Epithelial cell of prostate (primary cell): ENCODE measurements around the gene DENND5B.
"Not testable (repeated sequence)": the region's sequence is repeated elsewhere in the genome, so short reads cannot be mapped to it uniquely, and the experiment has no call there.

Experiments
- DNase-seq: peaks from one replicate; pipeline ENCODE4 v3.0.0-alpha.2; 2011; ENCODE audit warnings: low read depth, low spot score
- H3K27ac ChIP-seq: fragments of 450-650 bp; 2 replicates; pipeline ENCODE4 v1.5.1; 2017; ENCODE audit warnings: mild to moderate bottlenecking

Gene DENND5B

DNA sequence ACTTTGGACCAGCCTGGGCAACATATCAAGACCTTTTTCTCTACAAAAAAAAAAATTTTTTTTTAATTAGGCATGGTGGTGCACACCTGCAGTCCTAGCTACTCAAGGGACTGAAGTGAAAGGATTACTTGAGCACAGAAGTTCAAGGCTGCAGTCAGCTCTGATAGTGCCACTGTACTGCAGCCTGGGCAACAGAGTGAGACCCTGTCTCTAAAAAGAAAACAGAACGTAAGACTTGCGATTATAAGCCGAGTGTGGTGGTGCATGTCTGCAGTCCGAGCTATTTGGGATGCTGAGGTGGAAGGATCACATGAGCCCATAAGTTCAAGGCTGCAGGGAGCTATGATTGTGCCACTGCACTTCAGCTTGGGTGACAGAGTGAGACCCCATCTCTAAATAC, 76.0 kb downstream of the DENND5B start:
- no peak for DNase-seq
- H3K27ac ChIP-seq, result no peak overlapping the region

DNA sequence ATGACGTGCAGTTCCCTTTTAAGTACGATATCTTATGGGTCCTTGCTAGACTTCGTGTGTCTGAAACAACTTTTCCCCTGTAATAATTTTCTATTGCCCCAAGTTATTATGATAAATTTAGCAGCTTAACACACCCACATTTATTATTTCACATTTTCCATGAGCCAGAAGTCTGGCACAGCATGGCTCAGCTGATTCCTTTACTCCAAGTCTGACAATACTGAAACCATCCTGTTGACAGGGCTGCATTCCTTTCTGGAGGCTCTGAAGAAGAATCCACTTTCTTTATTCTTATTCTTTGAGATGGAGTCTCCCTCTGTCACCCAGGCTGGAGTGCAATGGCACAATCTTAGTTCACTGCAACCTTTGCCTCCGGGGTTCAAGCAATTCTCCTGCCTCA, 80.9 kb downstream of the DENND5B start:
- no peak overlapping the region for H3K27ac ChIP-seq
- DNase-seq, result no peak

DNA sequence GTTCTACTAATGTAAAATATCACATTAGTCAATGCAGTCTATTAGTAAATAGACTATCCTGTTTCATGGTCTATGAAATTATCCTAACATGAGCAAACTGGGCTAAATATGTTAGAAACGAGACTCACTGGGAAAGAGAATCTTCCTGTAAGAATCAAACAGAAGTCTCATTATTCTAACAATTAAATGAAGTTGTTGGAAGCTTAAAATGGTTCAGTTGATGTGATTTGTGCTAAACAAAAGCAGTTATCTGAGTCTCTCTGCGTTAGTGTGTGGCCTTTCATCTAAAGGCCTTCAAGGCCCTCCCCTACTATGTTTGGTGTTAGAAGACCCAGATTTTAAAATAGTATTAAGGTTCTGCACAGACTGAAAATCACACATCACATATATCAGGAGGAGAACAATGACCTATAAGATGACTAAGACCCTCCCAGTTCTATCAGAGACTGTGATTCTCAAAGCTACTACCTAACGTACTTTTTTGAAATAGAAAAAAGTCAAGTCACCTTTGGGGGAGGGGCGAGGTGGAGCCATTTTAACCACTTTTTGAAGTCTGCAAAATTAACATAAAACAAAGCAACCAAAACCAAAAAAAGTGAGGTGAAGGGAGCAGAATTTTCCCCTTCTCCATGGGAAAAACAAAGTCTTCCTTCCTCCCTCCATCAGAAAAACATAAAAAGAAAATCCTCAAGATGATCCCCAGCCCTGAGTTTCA, 82.3 kb downstream of the DENND5B start:
- DNase-seq, result no peak
- no peak overlapping the region for H3K27ac ChIP-seq

GRCh38 chr12:31507966-31508365, 83.0 kb downstream of the DENND5B start:
- DNase-seq, result no peak
- no peak overlapping the region for H3K27ac ChIP-seq

DNA sequence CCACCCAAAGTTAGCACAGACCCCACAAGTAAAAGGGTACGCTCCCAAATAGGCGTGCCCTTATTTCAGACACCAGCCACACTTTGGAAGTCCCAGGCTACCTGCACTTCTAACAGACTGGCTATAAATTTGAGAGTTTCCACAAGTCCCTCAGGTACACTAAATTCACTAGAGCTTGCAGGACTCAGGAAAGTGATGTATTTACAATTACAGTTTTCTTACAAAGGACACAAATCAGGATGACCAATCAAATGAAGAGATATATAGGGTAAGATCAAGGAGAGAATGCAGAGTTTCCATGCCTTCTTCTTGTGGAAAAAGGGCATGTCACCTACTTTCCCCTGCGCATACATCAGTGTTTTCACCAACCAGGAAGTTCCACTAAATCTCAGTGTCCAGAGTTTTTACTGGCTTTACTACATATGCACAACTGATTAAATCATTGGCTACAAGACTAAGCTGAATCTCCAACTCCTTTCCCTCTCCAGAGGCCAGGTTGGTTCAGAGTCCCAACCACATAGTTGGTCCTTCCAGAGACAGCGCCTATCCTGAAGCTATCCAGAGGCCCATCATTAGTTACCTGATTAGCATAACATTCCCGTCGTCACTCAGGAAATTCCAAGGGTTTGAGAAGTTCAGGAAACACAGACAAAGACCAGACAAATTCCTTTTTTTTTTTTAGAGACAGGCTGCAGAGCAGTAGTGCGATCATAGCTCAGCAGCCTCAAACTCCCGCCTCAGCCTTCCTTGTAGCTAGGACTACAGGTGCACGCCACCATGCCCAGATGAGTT, 84.2 kb downstream of the DENND5B start:
- DNase-seq, result no peak
- no peak overlapping the region for H3K27ac ChIP-seq

- DNase-seq, result no peak
- H3K27ac ChIP-seq, result no peak overlapping the region
Measured at GRCh38 chr12:31504625-31505222, 86.2 kb downstream of the DENND5B start.

- not testable (repeated sequence) for H3K27ac ChIP-seq, DNase-seq
Measured at GRCh38 chr12:31501014-31501413, 89.9 kb downstream of the DENND5B start.

GRCh38 chr12:31499567-31499966, 91.4 kb downstream of the DENND5B start:
- no peak overlapping the region for H3K27ac ChIP-seq
- no peak for DNase-seq

- no peak for DNase-seq
- H3K27ac ChIP-seq, result no peak overlapping the region
Measured at GRCh38 chr12:31498424-31498823, 92.5 kb downstream of the DENND5B start.

- DNase-seq, result no peak
- no peak overlapping the region for H3K27ac ChIP-seq
Measured at GRCh38 chr12:31496257-31496656, 94.7 kb downstream of the DENND5B start.

DNA sequence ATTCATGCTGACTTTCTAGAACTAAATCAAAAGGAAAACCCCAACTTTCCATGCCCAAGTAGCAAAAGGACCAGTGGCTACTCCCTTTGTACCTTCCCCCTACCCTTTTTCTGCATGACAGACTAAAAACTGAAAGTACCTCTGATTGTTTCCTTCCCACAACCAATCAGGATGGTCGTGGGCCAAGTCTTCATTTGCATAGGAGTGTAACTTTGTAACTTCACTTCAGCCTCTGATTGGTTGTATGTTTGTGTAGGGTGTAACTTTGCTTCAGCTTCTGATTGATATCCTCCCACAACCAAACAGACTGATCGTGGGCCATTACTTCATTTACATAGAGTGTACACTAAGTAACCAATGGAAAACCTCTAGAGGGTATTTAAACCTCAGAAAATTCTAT, 96.5 kb downstream of the DENND5B start:
- no peak overlapping the region for H3K27ac ChIP-seq
- DNase-seq, result no peak

DNA sequence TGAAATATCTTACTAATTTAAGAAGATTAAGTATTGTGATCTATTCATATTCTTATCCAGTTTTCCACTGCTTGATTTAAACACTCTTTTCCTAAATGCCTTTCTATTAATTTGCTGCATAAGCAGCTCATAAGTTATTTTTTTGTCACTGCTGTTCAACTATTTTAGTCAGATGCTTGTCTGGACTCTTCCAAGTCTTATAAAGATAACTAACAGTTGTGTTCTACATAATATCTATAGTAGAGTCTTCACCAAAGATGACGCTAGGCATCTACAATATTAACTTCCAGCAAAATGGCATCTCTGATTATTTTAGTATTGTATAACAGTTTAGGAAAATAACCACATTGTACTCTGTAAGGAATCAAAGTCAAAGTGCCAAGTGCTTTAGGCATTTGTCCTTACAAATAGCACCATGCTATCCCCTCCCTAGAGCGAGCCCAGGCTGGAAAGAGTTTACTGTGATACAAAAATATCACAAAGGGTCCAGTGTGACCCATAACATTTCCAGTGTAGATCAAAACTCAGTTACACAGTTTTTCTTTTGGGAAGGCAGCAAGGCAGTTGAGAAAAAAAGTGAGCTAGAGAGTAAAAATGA, 98.2 kb downstream of the DENND5B start:
- no peak for DNase-seq
- peak overlapping the region; percentile 24 for H3K27ac ChIP-seq

DNA sequence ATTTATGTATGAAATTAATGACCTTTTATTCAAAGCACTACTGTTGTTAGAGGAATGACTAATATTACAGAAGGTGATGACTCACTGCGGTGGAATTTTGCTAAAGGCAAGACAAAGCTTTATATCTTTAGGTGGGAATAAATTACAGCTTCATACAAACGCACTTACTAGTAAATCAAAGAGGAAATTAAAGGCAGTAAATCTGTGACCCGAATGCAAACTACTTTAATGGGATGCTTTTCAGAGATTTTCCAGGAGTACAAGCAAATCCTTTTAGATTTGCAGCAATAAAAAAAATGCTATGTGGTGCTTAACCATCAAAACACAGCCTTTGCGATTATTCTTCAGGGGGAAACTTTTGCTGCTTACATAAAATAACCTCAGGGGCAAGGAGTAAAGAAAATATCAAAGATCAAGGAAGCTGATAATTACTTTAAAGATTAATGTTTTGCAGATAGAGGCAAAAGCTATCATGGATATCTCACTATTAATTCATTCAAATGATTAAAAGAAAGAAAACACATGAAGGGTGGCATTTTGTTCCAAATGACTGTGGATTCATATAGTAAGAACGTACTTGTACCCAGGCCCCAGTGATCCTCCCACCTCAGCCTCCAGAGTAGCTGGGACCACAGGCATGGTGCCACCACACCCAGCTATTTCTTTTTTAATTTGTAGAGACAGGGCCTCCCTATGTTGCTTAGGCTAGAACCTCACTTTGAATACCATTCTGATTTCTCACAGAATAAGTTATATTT, 98.9 kb downstream of the DENND5B start:
- peak overlapping the region; percentile 24 for H3K27ac ChIP-seq
- DNase-seq, result peak; percentile 45

DNA sequence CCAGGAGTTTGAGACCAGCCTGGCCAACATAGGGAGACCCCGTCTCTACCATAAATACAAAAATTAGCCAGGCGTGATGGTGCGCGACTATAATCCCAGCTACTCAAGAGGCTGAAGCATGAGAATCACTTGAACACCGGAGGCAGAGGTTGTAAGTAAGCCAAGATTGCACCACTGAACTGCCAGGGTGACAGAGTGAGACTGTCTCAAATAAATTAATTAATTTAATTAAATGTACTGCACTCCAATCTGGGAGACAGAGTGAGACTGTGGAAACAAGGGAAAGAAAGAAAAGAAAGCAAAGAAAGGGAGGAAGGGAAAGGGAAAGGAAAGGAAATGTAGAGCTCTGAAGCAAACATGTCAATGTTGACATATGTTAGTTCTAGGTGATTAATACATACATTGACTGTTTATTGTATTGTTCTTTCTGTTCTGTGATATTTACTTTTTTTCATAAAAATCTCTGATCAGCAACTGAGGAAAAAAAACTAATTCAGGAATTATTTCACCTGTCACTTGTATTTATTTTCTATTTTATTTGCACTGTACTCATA, 99.6 kb downstream of the DENND5B start:
- DNase-seq, result no peak
- peak overlapping the region; percentile 24 for H3K27ac ChIP-seq

- no peak overlapping the region for H3K27ac ChIP-seq
- no peak for DNase-seq
Measured at GRCh38 chr12:31488737-31489338, 102.1 kb downstream of the DENND5B start.

GRCh38 chr12:31485571-31485970, 105.4 kb downstream of the DENND5B start:
- no peak overlapping the region for H3K27ac ChIP-seq
- no peak for DNase-seq

DNA sequence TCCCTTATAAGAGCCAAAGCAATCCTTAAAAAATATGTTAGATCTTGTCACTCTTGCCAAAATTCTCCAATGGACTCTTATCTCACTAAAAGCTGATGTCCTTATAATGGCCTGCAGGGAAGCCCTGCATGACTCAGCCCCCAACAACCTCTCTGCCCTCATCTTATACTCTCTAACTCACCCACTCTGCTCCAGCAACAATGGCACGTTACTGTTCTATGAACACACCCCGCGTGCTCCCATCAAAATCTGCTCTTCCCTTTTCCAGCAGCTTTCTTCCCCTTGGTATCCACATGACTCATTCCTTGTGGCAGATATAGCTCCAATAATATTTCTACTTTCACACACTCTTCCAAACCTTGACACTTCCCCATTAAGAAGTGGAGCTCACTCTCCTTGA, 108.1 kb downstream of the DENND5B start:
- no peak for DNase-seq
- H3K27ac ChIP-seq, result no peak overlapping the region

GRCh38 chr12:31481415-31481814, 109.5 kb downstream of the DENND5B start:
- DNase-seq, result no peak
- no peak overlapping the region for H3K27ac ChIP-seq

- no peak overlapping the region for H3K27ac ChIP-seq
- DNase-seq, result no peak
Measured at GRCh38 chr12:31479516-31480210, 111.3 kb downstream of the DENND5B start.
